Measurements from ENCODE around the gene FAM221B.

Gene FAM221B

GRCh38 chr9:35828716-35829083 lies at the start of gene FAM221B:
FAM221B (minus strand) TSS chr9:35828732; CDS start chr9:35826161, 2,571 bp downstream.
- DNase-seq (ENCODE audit: low read depth): no peak

GRCh38 chr9:35872505-35872904 lies 44.0 kb upstream of the FAM221B start:
- no peak for DNase-seq (ENCODE audit: low read depth)

- no peak for DNase-seq (ENCODE audit: low read depth)
These were observed 43.0 kb upstream of the FAM221B start for GRCh38 chr9:35871545-35871944.

GRCh38 chr9:35870351-35870923 lies 41.9 kb upstream of the FAM221B start, which contains the start of gene OR13J1:
OR13J1 (minus strand) TSS chr9:35870401; CDS start chr9:35870401, 0 bp downstream.
- DNase-seq (ENCODE audit: low read depth): no peak

GRCh38 chr9:35869621-35870216 lies 41.2 kb upstream of the FAM221B start:
- DNase-seq (ENCODE audit: low read depth): no peak

GRCh38 chr9:35868933-35869332 lies 40.4 kb upstream of the FAM221B start:
- no peak for DNase-seq (ENCODE audit: low read depth)

GRCh38 chr9:35867538-35867937 lies 39.0 kb upstream of the FAM221B start:
- no peak for DNase-seq (ENCODE audit: low read depth)

- DNase-seq (ENCODE audit: low read depth): no peak
These were observed 36.2 kb upstream of the FAM221B start for GRCh38 chr9:35864695-35865255.

- no peak for DNase-seq (ENCODE audit: low read depth)
These were observed 35.1 kb upstream of the FAM221B start for GRCh38 chr9:35863583-35863982.

GRCh38 chr9:35862328-35862727 lies 33.8 kb upstream of the FAM221B start:
- no peak for DNase-seq (ENCODE audit: low read depth)

GRCh38 chr9:35861161-35861897 lies 32.8 kb upstream of the FAM221B start:
- DNase-seq (ENCODE audit: low read depth): no peak

GRCh38 chr9:35859990-35860339 lies 31.4 kb upstream of the FAM221B start:
- DNase-seq (ENCODE audit: low read depth): no peak

- no peak for DNase-seq (ENCODE audit: low read depth)
These were observed 30.9 kb upstream of the FAM221B start for GRCh38 chr9:35859310-35859989.

GRCh38 chr9:35858458-35858857 lies 29.9 kb upstream of the FAM221B start:
- no peak for DNase-seq (ENCODE audit: low read depth)

GRCh38 chr9:35856882-35857281 lies 28.4 kb upstream of the FAM221B start:
- no peak for DNase-seq (ENCODE audit: low read depth)

- DNase-seq (ENCODE audit: low read depth): no peak
These were observed 27.7 kb upstream of the FAM221B start for GRCh38 chr9:35856206-35856605.

GRCh38 chr9:35854091-35854762 lies 25.7 kb upstream of the FAM221B start:
- no peak for DNase-seq (ENCODE audit: low read depth)

- no peak for DNase-seq (ENCODE audit: low read depth)
These were observed 24.6 kb upstream of the FAM221B start for GRCh38 chr9:35852876-35853865.

- DNase-seq (ENCODE audit: low read depth): no peak
These were observed 23.8 kb upstream of the FAM221B start for GRCh38 chr9:35852267-35852815.

GRCh38 chr9:35847792-35848572 lies 19.4 kb upstream of the FAM221B start:
- peak; percentile 75 for DNase-seq (ENCODE audit: low read depth)

Measured in GM04503 (cell line).